H9 (cell line): Measurements from ENCODE around the gene SFMBT1. TPM values are rescaled to one million over a fixed set of nuclear protein-coding genes. Genes with fewer than 3 reads are reported as not detected.
A peak's percentile ranks its signal among the peaks of the same experiment; 100 is the strongest.

Experiments
- DNase-seq: peaks from one replicate; pipeline ENCODE4 v3.0.0-alpha.2; 2017
- H2AFZ ChIP-seq: one replicate; pipeline ENCODE4 v1.6.1; 2013; ENCODE audit warnings: mild to moderate bottlenecking, low read length, control low read depth, moderate library complexity
- H2AK5ac ChIP-seq: 2 replicates; pipeline ENCODE4 v1.6.1; 2013; ENCODE audit warnings: low read length, control low read depth, mixed read lengths; ENCODE audit not compliant: insufficient read length
- H2BK120ac ChIP-seq: one replicate; pipeline ENCODE4 v1.6.1; 2013; ENCODE audit warnings: low read depth, mild to moderate bottlenecking, low read length, control low read depth, inconsistent platforms; ENCODE audit not compliant: poor library complexity, severe bottlenecking
- H2BK12ac ChIP-seq: 2 replicates; pipeline ENCODE4 v1.6.1; 2013; ENCODE audit warnings: low read length, control low read depth, mixed read lengths, low read depth; ENCODE audit not compliant: insufficient read length
- H2BK15ac ChIP-seq: 2 replicates; pipeline ENCODE4 v1.6.1; 2013; ENCODE audit warnings: low read depth, low read length, control low read depth
- H2BK20ac ChIP-seq: one replicate; pipeline ENCODE4 v1.6.1; 2013; ENCODE audit warnings: low read depth, mild to moderate bottlenecking, low read length, control low read depth, inconsistent platforms; ENCODE audit not compliant: poor library complexity, severe bottlenecking
- H2BK5ac ChIP-seq: 2 replicates; pipeline ENCODE4 v1.6.1; 2013; ENCODE audit warnings: low read length, control low read depth, mixed read lengths; ENCODE audit not compliant: insufficient read length
- H3K14ac ChIP-seq: 2 replicates; pipeline ENCODE4 v1.6.1; 2013; ENCODE audit warnings: low read length, control low read depth; ENCODE audit not compliant: insufficient read depth
- H3K18ac ChIP-seq: 2 replicates; pipeline ENCODE4 v1.6.1; 2013; ENCODE audit warnings: low read depth, mild to moderate bottlenecking, mixed read lengths, low read length, control low read depth; ENCODE audit not compliant: insufficient read length
- H3K23ac ChIP-seq: 2 replicates; pipeline ENCODE4 v1.6.1; 2013; ENCODE audit warnings: low read length, control low read depth, mixed read lengths, low read depth; ENCODE audit not compliant: insufficient read length
- H3K23me2 ChIP-seq: 2 replicates; pipeline ENCODE4 v1.6.1; 2013; ENCODE audit warnings: low read depth, mild to moderate bottlenecking, mixed read lengths, low read length, control low read depth; ENCODE audit not compliant: insufficient read length, poor library complexity, severe bottlenecking
- H3K27ac ChIP-seq: 2 replicates; pipeline ENCODE4 v1.5.1; 2013; ENCODE audit warnings: low read length, control low read depth, mixed read lengths, low read depth; ENCODE audit not compliant: insufficient read length
- H3K27me3 ChIP-seq: 2 replicates; pipeline ENCODE4 v1.6.1; 2013; ENCODE audit warnings: low read length, control low read depth, inconsistent platforms; ENCODE audit not compliant: insufficient read depth
- H3K4ac ChIP-seq: 2 replicates; pipeline ENCODE4 v1.6.1; 2013; ENCODE audit warnings: low read depth, mild to moderate bottlenecking, control low read depth, inconsistent platforms, low read length, moderate library complexity
- H3K4me1 ChIP-seq: 2 replicates; pipeline ENCODE4 v1.6.1; 2013; ENCODE audit warnings: low read length, control low read depth, inconsistent platforms; ENCODE audit not compliant: insufficient read depth
- H3K4me2 ChIP-seq: 2 replicates; pipeline ENCODE4 v1.6.1; 2013; ENCODE audit warnings: low read length, control low read depth, mixed read lengths; ENCODE audit not compliant: insufficient read length, insufficient read depth
- H3K56ac ChIP-seq: 2 replicates; pipeline ENCODE4 v1.6.1; 2013; ENCODE audit warnings: low read depth, mild to moderate bottlenecking, mixed read lengths, low read length, control low read depth; ENCODE audit not compliant: insufficient read length
- H3K79me1 ChIP-seq: 2 replicates; pipeline ENCODE4 v1.6.1; 2013; ENCODE audit warnings: low read depth, mild to moderate bottlenecking, moderate library complexity, low read length, control low read depth, inconsistent platforms; ENCODE audit not compliant: insufficient read depth, poor library complexity, severe bottlenecking
- H3K79me2 ChIP-seq: 2 replicates; pipeline ENCODE4 v1.6.1; 2013; ENCODE audit warnings: low read length, control low read depth, inconsistent platforms; ENCODE audit not compliant: insufficient read depth
- H3K9ac ChIP-seq: 2 replicates; pipeline ENCODE4 v1.6.1; 2013; ENCODE audit warnings: low read length, control low read depth, mixed read lengths; ENCODE audit not compliant: insufficient read length; ENCODE audit errors: extremely low read depth
- H3K9me3 ChIP-seq: one replicate; pipeline ENCODE4 v1.6.1; 2013; ENCODE audit warnings: low read depth, low read length, inconsistent platforms; ENCODE audit not compliant: control insufficient read depth
- H3T11ph ChIP-seq: one replicate; pipeline ENCODE4 v1.6.1; 2013; ENCODE audit warnings: mild to moderate bottlenecking, low read length, control low read depth, inconsistent platforms
- H4K20me1 ChIP-seq: one replicate; pipeline ENCODE4 v1.6.1; 2013; ENCODE audit not compliant: control insufficient read depth, insufficient read length, insufficient read depth
- H4K5ac ChIP-seq: 2 replicates; pipeline ENCODE4 v1.6.1; 2013; ENCODE audit warnings: low read depth, mild to moderate bottlenecking, mixed read lengths, low read length, control low read depth; ENCODE audit not compliant: insufficient read length
- H4K8ac ChIP-seq: replicated peaks from 2 replicates; pipeline ENCODE4 v1.6.1; 2013; ENCODE audit warnings: low read length, control low read depth, mixed read lengths, low read depth; ENCODE audit not compliant: insufficient read length
- H4K91ac ChIP-seq: 2 replicates; pipeline ENCODE4 v1.6.1; 2013; ENCODE audit warnings: low read depth, mild to moderate bottlenecking, moderate library complexity, mixed read lengths, low read length, control low read depth; ENCODE audit not compliant: insufficient read length
- H3K27ac Mint-ChIP-seq, 3 experiments: 2 replicates in 2 of 3; 3 replicates in 1 of 3; pipeline ENCODE4 v1.8.0; 2020 to 2021; ENCODE audit warnings: mixed read lengths in 3 of 3, mild to moderate bottlenecking in 1 of 3, moderate library complexity in 1 of 3
- H3K27me3 Mint-ChIP-seq: 2 replicates; pipeline ENCODE4 v1.8.0; 2021; ENCODE audit warnings: low read depth, mild to moderate bottlenecking, moderate library complexity, mixed read lengths
- H3K36me3 Mint-ChIP-seq, 3 experiments: 2 replicates in 2 of 3; 3 replicates in 1 of 3; pipeline ENCODE4 v1.8.0; 2020 to 2021; ENCODE audit warnings: low read depth in 3 of 3, mixed read lengths in 3 of 3; ENCODE audit not compliant: insufficient read depth in 1 of 3
- H3K4me1 Mint-ChIP-seq, 2 experiments: 2 replicates each; pipeline ENCODE4 v1.8.0; 2020; ENCODE audit warnings: mixed read lengths in 2 of 2
- H3K4me3 Mint-ChIP-seq, 2 experiments: 2 replicates in 1 of 2; 3 replicates in 1 of 2; pipeline ENCODE4 v1.8.0; 2020 to 2021; ENCODE audit warnings: mild to moderate bottlenecking in 2 of 2, mixed read lengths in 2 of 2, moderate library complexity in 1 of 2
- H3K9me3 Mint-ChIP-seq, 2 experiments: 2 replicates in 1 of 2; 3 replicates in 1 of 2; pipeline ENCODE4 v1.8.0; 2020; ENCODE audit warnings: mild to moderate bottlenecking in 2 of 2, mixed read lengths in 2 of 2, moderate library complexity in 1 of 2
- WGBS: extraction: QIAGEN DNeasy Blood & Tissue Kit; methylation state at CpG from one replicate; pipeline ENCODE4 v1.1.7; 2013; ENCODE audit warnings: missing lambda C conversion rate, low lambda C conversion rate, mixed read lengths; ENCODE audit not compliant: insufficient read length; ENCODE audit errors: extremely low coverage; 5-methylcytosine and 5-hydroxymethylcytosine counted together
- total RNA-seq: library from RNA; stranded (reverse); gene quantifications from 2 replicates; pipeline ENCODE4 v1.2.1, GENCODE V29; 2021
- TF ChIP-seq, protein P1 (sequence below): fragments of 200-600 bp; sonication (generic); conservative IDR thresholded peaks from 3 replicates; pipeline ENCODE4 v1.8.0; 2021; ENCODE audit warnings: antibody characterized with exemption, mild to moderate bottlenecking

The SFMBT1 gene
- total RNA-seq, 1 experiment from 2014 or later: 15.3 TPM

DNA sequence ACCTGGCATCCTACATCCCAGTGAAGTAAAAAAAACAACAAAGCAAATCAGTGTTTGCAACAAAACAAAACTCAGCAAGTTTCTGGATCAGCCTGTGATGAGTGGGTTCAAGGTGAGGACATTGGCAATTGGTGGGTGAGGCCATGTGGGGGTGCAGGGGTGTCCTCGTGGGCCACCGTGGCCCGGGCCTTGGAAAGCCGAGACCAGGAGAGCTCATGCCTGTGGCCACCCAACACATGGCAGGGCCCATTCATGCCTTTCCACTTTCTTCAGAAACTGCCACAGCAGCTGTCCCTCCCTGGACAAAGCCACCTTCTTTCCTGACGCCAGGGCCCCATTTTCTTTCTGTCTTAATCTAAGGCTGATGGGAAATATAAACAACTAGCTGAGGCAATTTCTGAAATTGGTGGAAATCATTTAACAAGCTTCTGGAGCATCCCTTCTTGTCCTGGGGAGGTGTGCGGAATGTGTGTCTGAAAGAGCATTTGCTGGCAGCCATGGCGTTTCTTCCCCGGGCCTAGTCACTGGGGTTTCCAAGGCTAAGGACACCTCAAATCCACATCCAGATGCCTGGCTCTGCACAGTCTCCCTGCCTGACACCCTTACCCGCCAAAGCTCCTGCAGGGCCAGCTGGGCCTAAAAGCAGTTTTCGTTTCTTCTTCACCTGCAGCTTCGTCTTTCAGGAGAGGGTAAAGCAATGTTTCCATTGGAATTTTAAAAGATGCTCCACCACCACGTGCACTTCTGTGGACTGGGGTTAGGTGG is 34.1 kb upstream of the SFMBT1 start:
- Histone ChIP-seq H2BK5ac (no peak overlapping the region), H3K18ac (no peak overlapping the region), H3K27me3 (no peaks in the 10 kb centered on the region), H2BK15ac (no peak overlapping the region), H2BK120ac (no peak overlapping the region), H3K27ac (no peak overlapping the region), H3K9me3 (no peaks in the 10 kb centered on the region), H3T11ph (no peak overlapping the region), H2AFZ (no peak overlapping the region), H3K23me2 (no peaks in the 10 kb centered on the region), H3K4ac (no peak overlapping the region), H3K14ac (no peak overlapping the region), H3K23ac (no peak overlapping the region), H2AK5ac (no peak overlapping the region), H2BK12ac (no peak overlapping the region), H4K20me1 (no peaks in the 10 kb centered on the region), H3K56ac (no peak overlapping the region), H4K8ac (no peak overlapping the region), H4K91ac (no peak overlapping the region), H2BK20ac (no peak overlapping the region), H3K9ac (no peak overlapping the region), H3K4me2 (no peak overlapping the region), H3K79me2 (no peaks in the 10 kb centered on the region), H3K4me1 (no peaks in the 10 kb centered on the region), H4K5ac (no peak overlapping the region), H3K79me1 (no peaks in the 10 kb centered on the region)
- H3K27ac Mint-ChIP-seq: no peak overlapping the region
- DNase-seq: peak; percentile 19
- TF ChIP-seq, protein P1, sequence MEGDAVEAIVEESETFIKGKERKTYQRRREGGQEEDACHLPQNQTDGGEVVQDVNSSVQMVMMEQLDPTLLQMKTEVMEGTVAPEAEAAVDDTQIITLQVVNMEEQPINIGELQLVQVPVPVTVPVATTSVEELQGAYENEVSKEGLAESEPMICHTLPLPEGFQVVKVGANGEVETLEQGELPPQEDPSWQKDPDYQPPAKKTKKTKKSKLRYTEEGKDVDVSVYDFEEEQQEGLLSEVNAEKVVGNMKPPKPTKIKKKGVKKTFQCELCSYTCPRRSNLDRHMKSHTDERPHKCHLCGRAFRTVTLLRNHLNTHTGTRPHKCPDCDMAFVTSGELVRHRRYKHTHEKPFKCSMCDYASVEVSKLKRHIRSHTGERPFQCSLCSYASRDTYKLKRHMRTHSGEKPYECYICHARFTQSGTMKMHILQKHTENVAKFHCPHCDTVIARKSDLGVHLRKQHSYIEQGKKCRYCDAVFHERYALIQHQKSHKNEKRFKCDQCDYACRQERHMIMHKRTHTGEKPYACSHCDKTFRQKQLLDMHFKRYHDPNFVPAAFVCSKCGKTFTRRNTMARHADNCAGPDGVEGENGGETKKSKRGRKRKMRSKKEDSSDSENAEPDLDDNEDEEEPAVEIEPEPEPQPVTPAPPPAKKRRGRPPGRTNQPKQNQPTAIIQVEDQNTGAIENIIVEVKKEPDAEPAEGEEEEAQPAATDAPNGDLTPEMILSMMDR: no peak
- no peak overlapping the region for H3K4me3 Mint-ChIP-seq
- H3K9me3 Mint-ChIP-seq: no peaks in the 10 kb centered on the region; a peak in 1 of 5 replicates
- H3K4me1 Mint-ChIP-seq: no peaks in the 10 kb centered on the region
- H3K36me3 Mint-ChIP-seq: no peaks in the 10 kb centered on the region
- no CpG with 5 or more reads among the region's 12 CpGs for WGBS
- H3K27me3 Mint-ChIP-seq: peaks cover 5% of the 10 kb centered on the region
